HUES6 (cell line): ENCODE measurements around the gene MAPK8.
"Not testable (repeated sequence)": the region's sequence is repeated elsewhere in the genome, so short reads cannot be mapped to it uniquely, and the experiment has no call there.

Experiments used
- H3K27ac ChIP-seq: 2 replicates; pipeline ENCODE4 v1.7.0; 2013; ENCODE audit warnings: low read depth, mild to moderate bottlenecking, low read length, inconsistent platforms
- H3K27me3 ChIP-seq: 2 replicates; pipeline ENCODE4 v1.6.1; 2013; ENCODE audit warnings: low read length; ENCODE audit not compliant: control insufficient read depth, insufficient read depth
- H3K36me3 ChIP-seq: 2 replicates; pipeline ENCODE4 v1.6.1; 2013; ENCODE audit warnings: low read length; ENCODE audit not compliant: control insufficient read depth, insufficient read depth
- H3K4me1 ChIP-seq: 2 replicates; pipeline ENCODE4 v1.6.1; 2013; ENCODE audit warnings: low read length; ENCODE audit not compliant: control insufficient read depth, insufficient read depth
- H3K4me3 ChIP-seq: 2 replicates; pipeline ENCODE4 v1.5.1; 2013; ENCODE audit warnings: low read depth, low read length
- H3K9ac ChIP-seq: one replicate; pipeline ENCODE4 v1.6.1; 2013; ENCODE audit warnings: mild to moderate bottlenecking, low read length
- H3K9me3 ChIP-seq: 2 replicates; pipeline ENCODE4 v1.6.1; 2013; ENCODE audit warnings: low read depth, low read length; ENCODE audit not compliant: control insufficient read depth, insufficient read depth

MAPK8 gene

GRCh38 chr10:48417374-48417773, 110.9 kb downstream of the MAPK8 start:
- Histone ChIP-seq H3K9ac (no peak overlapping the region), H3K9me3 (peaks cover 2% of the 10 kb centered on the region; the same call in 1 of the 2 replicates), H3K27ac (no peak overlapping the region), H3K4me3 (no peak overlapping the region), H3K27me3 (no peaks in the 10 kb centered on the region), H3K4me1 (peaks cover 5% of the 10 kb centered on the region), H3K36me3 (peaks cover 6% of the 10 kb centered on the region; the same call in 1 of the 2 replicates)

- Histone ChIP-seq H3K27me3 (no peaks in the 10 kb centered on the region), H3K36me3 (no peaks in the 10 kb centered on the region; the same call in 1 of the 2 replicates), H3K4me1 (peaks cover 5% of the 10 kb centered on the region), H3K27ac (no peak overlapping the region), H3K9me3 (no peaks in the 10 kb centered on the region), H3K4me3 (no peak overlapping the region), H3K9ac (no peak overlapping the region)
Observed at GRCh38 chr10:48418189-48418788, 111.8 kb downstream of the MAPK8 start.

- Histone ChIP-seq H3K27me3 (no peaks in the 10 kb centered on the region), H3K27ac (no peak overlapping the region), H3K9me3 (no peaks in the 10 kb centered on the region), H3K4me1 (peaks cover 5% of the 10 kb centered on the region), H3K36me3 (no peaks in the 10 kb centered on the region), H3K9ac (no peak overlapping the region), H3K4me3 (no peak overlapping the region)
Observed at GRCh38 chr10:48419714-48420113, 113.2 kb downstream of the MAPK8 start.

DNA sequence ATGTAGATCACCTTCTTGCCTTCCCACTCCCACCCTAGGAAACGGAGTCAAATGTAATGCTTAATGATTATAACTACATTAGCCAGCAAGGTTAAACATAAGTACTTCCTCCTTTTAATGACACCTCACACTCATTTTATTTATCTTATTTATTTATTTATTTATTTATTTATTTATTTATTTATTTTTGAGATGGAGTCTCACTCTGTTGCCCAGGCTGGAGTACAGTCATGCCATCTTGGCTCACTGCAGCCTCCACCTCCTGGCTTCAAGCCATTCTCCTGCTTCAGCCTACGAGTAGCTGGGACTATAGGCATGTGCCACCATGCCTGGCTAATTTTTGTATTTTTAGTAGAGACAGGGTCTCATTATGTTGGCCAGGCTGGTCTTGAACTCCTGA, 115.4 kb downstream of the MAPK8 start:
- H3K36me3 ChIP-seq, H3K27me3 ChIP-seq, H3K9ac ChIP-seq, H3K27ac ChIP-seq, H3K4me3 ChIP-seq, H3K9me3 ChIP-seq, H3K4me1 ChIP-seq: not testable (repeated sequence)

DNA sequence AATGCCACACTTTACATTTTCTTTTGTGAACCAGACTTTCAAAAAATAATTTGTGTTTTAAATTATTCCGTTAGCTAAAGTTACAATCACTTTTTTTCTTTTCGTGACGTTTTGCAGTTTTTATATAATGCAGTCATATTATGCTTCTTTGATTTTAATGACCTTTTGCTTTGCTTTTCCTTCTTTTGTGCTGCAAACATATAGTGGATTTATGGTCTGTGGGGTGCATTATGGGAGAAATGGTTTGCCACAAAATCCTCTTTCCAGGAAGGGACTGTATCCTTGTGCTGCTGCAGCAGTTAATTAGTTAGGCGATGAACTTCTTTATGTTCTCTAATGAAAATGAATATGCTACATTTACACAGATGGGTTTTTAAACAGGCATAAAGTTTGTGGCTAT, 117.4 kb downstream of the MAPK8 start:
- Histone ChIP-seq H3K4me3 (no peak overlapping the region), H3K27me3 (no peaks in the 10 kb centered on the region), H3K9ac (no peak overlapping the region), H3K9me3 (no peaks in the 10 kb centered on the region), H3K36me3 (peaks cover 7% of the 10 kb centered on the region), H3K27ac (no peak overlapping the region), H3K4me1 (no peaks in the 10 kb centered on the region)

DNA sequence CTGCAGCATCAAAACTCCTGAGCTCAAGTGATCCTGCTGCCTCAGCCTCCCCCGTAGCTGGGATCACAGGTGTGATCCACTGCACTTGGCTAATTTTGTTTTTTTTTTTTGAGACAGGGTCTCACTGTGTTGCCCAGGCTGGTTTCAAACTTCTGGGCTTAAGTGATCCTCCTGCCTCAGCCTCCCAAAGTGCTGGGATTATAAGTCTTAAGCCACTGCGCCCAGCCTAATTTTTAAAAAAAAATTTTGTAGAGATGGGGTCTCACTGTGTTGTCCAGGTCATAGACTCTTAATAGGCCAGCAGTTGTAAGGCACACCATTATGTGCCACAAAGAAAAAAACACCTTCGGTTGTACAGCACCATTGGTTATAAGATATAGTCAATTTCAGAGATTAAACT, 122.4 kb downstream of the MAPK8 start:
- no peak overlapping the region for H3K9ac ChIP-seq
- no peak overlapping the region for H3K27ac ChIP-seq
- H3K36me3 ChIP-seq = peaks cover 12% of the 10 kb centered on the region
- H3K27me3 ChIP-seq = no peaks in the 10 kb centered on the region
- H3K4me3 ChIP-seq = no peak overlapping the region
- H3K9me3 ChIP-seq = no peaks in the 10 kb centered on the region
- no peaks in the 10 kb centered on the region for H3K4me1 ChIP-seq

- Histone ChIP-seq H3K9ac (no peak overlapping the region), H3K4me1 (no peaks in the 10 kb centered on the region), H3K27ac (no peak overlapping the region), H3K9me3 (no peaks in the 10 kb centered on the region), H3K27me3 (no peaks in the 10 kb centered on the region), H3K36me3 (peaks cover 13% of the 10 kb centered on the region), H3K4me3 (no peak overlapping the region)
Observed at GRCh38 chr10:48429309-48429708, 122.8 kb downstream of the MAPK8 start.

- H3K27ac ChIP-seq = no peak overlapping the region
- no peak overlapping the region for H3K9ac ChIP-seq
- H3K4me3 ChIP-seq = no peak overlapping the region
- no peaks in the 10 kb centered on the region for H3K27me3 ChIP-seq
- H3K4me1 ChIP-seq = no peaks in the 10 kb centered on the region
- H3K36me3 ChIP-seq = peaks cover 18% of the 10 kb centered on the region
- no peaks in the 10 kb centered on the region for H3K9me3 ChIP-seq
Observed at GRCh38 chr10:48430402-48430993, 124.0 kb downstream of the MAPK8 start.

- H3K4me3 ChIP-seq = no peak overlapping the region
- H3K9me3 ChIP-seq = no peaks in the 10 kb centered on the region
- H3K4me1 ChIP-seq = no peaks in the 10 kb centered on the region
- peaks cover 15% of the 10 kb centered on the region for H3K36me3 ChIP-seq
- no peaks in the 10 kb centered on the region for H3K27me3 ChIP-seq
- no peak overlapping the region for H3K9ac ChIP-seq
- no peak overlapping the region for H3K27ac ChIP-seq
Observed at GRCh38 chr10:48431871-48432270, 125.4 kb downstream of the MAPK8 start.

DNA sequence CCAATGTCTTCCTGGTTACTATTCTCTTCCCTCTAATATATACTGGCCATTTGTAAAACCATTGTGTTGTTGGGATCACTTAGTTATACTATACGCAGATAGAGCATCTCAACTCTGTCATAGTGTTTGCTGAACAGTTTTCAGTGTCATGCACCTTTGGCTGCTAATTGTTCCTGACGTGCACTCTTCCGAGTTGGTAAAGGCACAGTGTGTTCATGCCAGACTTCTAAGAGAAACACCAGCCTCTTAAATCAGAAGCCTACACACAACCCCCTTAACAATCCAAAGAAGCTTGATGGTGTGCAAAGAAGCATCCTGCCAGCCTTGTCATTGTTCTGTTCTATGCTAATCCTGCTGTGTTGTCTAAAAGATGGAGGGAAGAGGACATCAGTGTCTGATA, 131.1 kb downstream of the MAPK8 start:
- peaks cover 6% of the 10 kb centered on the region; the same call in 1 of the 2 replicates for H3K36me3 ChIP-seq

GRCh38 chr10:48439031-48439430, 132.6 kb downstream of the MAPK8 start:
- Histone ChIP-seq H3K27me3 (no peaks in the 10 kb centered on the region), H3K27ac (no peak overlapping the region), H3K9ac (no peak overlapping the region), H3K36me3 (peaks cover 6% of the 10 kb centered on the region; the same call in 1 of the 2 replicates), H3K9me3 (no peaks in the 10 kb centered on the region), H3K4me1 (no peaks in the 10 kb centered on the region), H3K4me3 (no peak overlapping the region)

More for the DNA sequence above, 131.1 kb downstream of the MAPK8 start:
- H3K9me3 ChIP-seq = no peaks in the 10 kb centered on the region
- no peaks in the 10 kb centered on the region for H3K27me3 ChIP-seq
- no peak overlapping the region for H3K4me3 ChIP-seq
- no peak overlapping the region for H3K27ac ChIP-seq
- H3K4me1 ChIP-seq = no peaks in the 10 kb centered on the region
- H3K9ac ChIP-seq = no peak overlapping the region
